SJSA1 (cell line): ENCODE data around the gene ARF6. TPM values are rescaled to one million over a fixed set of nuclear protein-coding genes. Genes with fewer than 3 reads are reported as not detected.
"Not testable (repeated sequence)": the region's sequence is repeated elsewhere in the genome, so short reads cannot be mapped to it uniquely, and the experiment has no call there.

ENCODE experiments used
- DNase-seq, 2 experiments: peaks; one replicate each; pipeline ENCODE4 v3.0.0-alpha.2; 2015 to 2020; ENCODE audit warnings: low spot score in 2 of 2, low read depth in 1 of 2
- H3K27ac ChIP-seq: fragments of 250-450 bp; sonication (Bioruptor Pico); 2 replicates; pipeline ENCODE4 v1.5.1; 2020; ENCODE audit warnings: mild to moderate bottlenecking, moderate library complexity
- H3K27me3 ChIP-seq: fragments of 250-450 bp; sonication (Bioruptor Pico); replicated peaks from 2 replicates; pipeline ENCODE4 v1.5.1; 2020; ENCODE audit warnings: mild to moderate bottlenecking, moderate library complexity
- H3K36me3 ChIP-seq: fragments of 250-450 bp; sonication (Bioruptor Pico); 2 replicates; pipeline ENCODE4 v1.5.1; 2020; ENCODE audit warnings: mild to moderate bottlenecking
- H3K4me1 ChIP-seq: fragments of 250-450 bp; sonication (Bioruptor Pico); replicated peaks from 2 replicates; pipeline ENCODE4 v1.6.1; 2021; ENCODE audit warnings: mild to moderate bottlenecking
- H3K4me3 ChIP-seq: fragments of 250-450 bp; sonication (Bioruptor Pico); 2 replicates; pipeline ENCODE4 v1.5.1; 2020; ENCODE audit warnings: mild to moderate bottlenecking
- H3K9me3 ChIP-seq: fragments of 250-450 bp; sonication (Bioruptor Pico); replicated peaks from 2 replicates; pipeline ENCODE4 v1.5.1; 2020; ENCODE audit warnings: mild to moderate bottlenecking
- total RNA-seq: library from RNA; depleted of rRNA; stranded (reverse); fragments of >200 nt; shearing (Covaris generic); gene quantifications from 2 replicates; pipeline ENCODE4 v1.2.3, GENCODE V29; 2014

The ARF6 gene
- total RNA-seq, 1 experiment from 2014 or later: 61.2 TPM

DNA sequence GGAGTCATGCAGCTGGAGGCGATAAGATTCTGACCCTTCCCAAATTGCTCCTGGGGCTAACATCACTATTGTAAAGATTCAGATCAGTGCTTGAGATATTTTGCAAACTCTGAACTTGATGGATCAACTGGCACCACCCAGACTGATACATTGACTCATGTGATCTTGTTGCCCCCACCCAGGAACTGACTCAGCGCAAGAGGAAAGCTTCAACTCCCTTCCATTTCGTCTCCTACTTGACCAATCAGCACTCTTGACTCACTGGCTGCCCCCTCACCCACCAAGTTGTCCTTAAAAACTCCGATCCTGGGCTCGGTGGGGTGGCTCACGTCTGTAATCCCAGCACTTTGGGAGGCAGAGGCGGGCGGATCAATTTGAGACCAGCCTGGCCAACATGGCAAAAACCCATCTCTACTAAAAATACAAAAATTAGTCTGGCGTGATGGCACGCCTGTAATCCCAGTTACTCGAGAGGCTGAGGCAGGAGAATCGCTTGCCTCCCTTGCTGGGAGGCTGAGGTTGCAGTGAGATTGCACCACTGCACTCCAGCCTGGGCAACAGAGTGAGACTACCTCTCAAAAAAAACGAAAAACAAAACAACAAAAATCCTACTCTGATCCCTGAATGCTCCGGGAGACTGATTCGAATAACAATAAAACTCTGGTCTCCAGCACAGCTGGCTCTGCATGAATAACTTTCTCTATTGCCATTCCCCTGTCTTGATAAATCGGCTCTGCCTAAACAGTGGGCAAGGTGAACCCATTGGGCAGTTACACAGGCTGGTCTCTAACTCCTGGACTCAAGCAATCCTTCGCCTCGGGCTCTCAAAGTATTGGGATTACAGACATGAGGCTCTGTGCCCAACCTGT is 9.8 kb upstream of the ARF6 start:
- H3K27me3 ChIP-seq: no peaks in the 10 kb centered on the region
- no peak for DNase-seq
- no peak overlapping the region for H3K27ac ChIP-seq

DNA sequence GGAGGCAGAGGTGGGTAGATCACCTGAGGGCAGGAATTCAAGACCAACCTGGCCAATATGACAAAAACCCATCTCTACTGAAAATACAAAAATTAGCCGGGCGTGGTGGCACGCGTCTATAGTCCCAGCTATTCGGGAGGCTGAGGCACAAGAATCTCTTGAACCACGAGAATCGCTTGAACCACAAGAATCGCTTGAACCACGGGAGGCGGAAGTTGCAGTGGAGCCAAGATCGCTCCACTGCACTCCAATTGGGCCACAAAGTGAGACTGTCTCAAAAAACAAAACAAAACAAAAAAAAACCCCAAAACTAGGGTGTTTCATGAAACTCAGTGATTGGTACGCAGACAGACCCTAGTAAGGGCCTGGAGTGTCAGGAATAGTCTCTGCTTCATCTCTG is 6.4 kb upstream of the ARF6 start:
- H3K27me3 ChIP-seq: no peaks in the 10 kb centered on the region
- no peak for DNase-seq
- H3K9me3 ChIP-seq: no peaks in the 10 kb centered on the region
- H3K36me3 ChIP-seq: no peaks in the 10 kb centered on the region
- peaks cover under 1% of the 10 kb centered on the region for H3K4me1 ChIP-seq
- no peak overlapping the region for H3K27ac ChIP-seq
- no peak overlapping the region for H3K4me3 ChIP-seq

More for the DNA sequence above, 9.8 kb upstream of the ARF6 start:
- no peak overlapping the region for H3K4me3 ChIP-seq
- no peaks in the 10 kb centered on the region for H3K9me3 ChIP-seq
- H3K4me1 ChIP-seq: no peaks in the 10 kb centered on the region; the same call in 1 of the 2 replicates
- H3K36me3 ChIP-seq: no peaks in the 10 kb centered on the region

DNA sequence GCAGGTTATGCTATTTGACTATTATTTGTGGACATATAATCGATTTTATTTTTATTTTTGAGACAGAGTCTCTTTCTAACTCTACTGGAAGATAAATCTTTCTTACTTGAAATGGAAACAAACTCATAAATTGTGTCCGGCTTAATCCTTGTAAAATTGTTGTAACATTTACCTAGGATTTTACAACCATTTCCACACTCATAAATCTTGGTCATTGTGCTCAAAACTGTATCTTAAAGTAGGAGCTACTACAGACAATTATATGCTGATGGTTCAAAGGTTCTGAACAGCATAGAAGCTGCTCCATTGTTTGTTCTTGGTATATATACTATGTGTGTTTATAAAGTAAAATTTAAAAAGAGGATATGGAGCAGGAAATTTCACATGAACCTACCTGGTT is 4.6 kb upstream of the ARF6 start:
- Histone ChIP-seq H3K4me3 (no peak overlapping the region), H3K36me3 (peaks cover 5% of the 10 kb centered on the region), H3K9me3 (no peaks in the 10 kb centered on the region), H3K4me1 (peaks cover 8% of the 10 kb centered on the region), H3K27ac (no peak overlapping the region), H3K27me3 (no peaks in the 10 kb centered on the region)
- DNase-seq: no peak

DNA sequence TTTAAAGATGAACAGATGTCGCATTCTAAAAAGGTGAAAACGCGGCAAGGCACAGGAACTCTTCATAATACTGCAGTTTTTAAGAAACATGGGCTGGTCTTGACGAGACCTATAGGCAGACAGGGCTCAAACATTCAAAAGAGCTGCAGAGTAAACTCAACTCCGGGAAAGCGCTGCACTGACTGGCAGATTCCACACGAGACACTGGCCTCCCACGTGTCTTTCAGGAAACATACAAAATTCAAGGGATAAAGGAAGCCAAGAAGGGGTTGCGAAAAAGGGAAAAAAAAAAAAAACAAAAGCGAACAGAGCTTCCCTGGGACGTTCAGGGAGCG is 614 bp upstream of the ARF6 start:
- Histone ChIP-seq H3K4me1 (peaks cover 13% of the 10 kb centered on the region), H3K4me3 (peak overlapping the region; percentile 95), H3K27me3 (no peaks in the 10 kb centered on the region), H3K27ac (peak overlapping the region; percentile 98), H3K36me3 (peaks cover 42% of the 10 kb centered on the region), H3K9me3 (no peaks in the 10 kb centered on the region)
- DNase-seq: no peak

DNA sequence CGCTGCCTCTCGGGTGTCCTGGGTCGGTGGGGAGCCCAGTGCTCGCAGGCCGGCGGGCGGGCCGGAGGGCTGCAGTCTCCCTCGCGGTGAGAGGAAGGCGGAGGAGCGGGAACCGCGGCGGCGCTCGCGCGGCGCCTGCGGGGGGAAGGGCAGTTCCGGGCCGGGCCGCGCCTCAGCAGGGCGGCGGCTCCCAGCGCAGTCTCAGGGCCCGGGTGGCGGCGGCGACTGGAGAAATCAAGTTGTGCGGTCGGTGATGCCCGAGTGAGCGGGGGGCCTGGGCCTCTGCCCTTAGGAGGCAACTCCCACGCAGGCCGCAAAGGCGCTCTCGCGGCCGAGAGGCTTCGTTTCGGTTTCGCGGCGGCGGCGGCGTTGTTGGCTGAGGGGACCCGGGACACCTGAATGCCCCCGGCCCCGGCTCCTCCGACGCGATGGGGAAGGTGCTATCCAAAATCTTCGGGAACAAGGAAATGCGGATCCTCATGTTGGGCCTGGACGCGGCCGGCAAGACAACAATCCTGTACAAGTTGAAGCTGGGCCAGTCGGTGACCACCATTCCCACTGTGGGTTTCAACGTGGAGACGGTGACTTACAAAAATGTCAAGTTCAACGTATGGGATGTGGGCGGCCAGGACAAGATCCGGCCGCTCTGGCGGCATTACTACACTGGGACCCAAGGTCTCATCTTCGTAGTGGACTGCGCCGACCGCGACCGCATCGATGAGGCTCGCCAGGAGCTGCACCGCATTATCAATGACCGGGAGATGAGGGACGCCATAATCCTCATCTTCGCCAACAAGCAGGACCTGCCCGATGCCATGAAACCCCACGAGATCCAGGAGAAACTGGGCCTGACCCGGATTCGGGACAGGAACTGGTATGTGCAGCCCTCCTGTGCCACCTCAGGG is 679 bp downstream of the ARF6 start:
- peak; percentile 60 to 62 for DNase-seq
- Histone ChIP-seq H3K27me3 (no peaks in the 10 kb centered on the region), H3K36me3 (peaks cover 43% of the 10 kb centered on the region), H3K4me1 (peaks cover 20% of the 10 kb centered on the region), H3K4me3 (peak overlapping the region; percentile 95), H3K9me3 (no peaks in the 10 kb centered on the region), H3K27ac (peak overlapping the region; percentile 98)

DNA sequence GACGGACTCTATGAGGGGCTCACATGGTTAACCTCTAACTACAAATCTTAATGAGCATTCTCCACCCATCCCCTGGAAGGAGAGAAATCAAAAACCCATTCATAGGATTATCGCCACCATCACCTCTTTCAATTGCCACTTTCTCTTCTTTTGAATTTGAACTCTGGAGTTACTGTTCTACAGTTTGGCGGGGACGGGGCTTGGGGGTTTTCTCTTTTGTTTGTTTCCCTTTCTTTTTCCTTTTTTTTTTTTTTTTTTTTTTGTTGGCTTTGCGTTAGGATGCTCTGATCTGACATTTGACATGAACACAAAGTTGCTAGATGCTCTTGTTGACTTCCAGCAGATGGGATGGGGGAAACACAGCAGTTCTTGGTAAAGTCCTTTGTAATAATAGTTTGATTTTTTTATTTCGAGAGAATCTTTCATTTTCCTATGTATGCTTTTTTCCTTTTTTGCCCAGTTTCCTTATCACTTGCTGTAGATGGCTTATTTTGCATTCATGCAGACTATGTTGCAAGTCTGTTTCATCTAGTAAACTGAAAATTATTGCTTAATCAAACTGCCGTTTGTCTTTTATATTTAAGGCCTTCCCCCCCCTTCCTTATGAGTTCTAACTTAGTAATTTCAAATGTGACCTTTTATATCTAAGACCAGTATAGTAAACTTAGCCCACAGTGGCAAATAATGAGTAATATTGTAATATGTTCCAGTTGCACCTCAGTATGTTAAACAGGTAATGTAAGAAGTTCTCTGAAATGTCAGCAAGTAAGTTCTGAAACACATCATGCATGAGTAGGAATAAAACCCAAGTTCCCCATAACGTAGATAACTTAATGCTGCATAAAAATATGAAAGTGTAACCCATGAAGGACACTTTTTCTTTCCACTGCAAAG is 1.6 kb downstream of the ARF6 start:
- not testable (repeated sequence) for H3K9me3 ChIP-seq, DNase-seq, H3K27me3 ChIP-seq, H3K27ac ChIP-seq
- Histone ChIP-seq H3K36me3 (peaks cover 44% of the 10 kb centered on the region), H3K4me1 (peaks cover 22% of the 10 kb centered on the region), H3K4me3 (peak overlapping the region; percentile 95)

DNA sequence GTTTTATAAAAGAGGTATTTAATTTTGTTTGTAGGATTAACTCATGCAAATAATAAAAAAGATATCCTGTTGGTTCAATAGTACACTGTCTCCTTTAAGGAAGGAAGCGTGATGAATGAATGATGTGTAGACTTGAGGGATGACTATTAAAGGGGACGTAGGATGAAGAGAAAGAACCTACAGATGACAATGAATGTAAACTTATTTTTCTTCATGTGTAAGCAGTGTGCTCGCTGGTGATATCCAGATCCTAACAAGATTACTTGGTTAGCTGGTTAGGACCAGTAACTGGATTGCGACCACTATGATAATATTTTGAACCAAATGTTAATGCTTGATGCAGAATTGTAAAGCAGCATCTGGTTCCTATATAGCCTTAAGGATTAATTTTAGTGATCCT is 2.6 kb downstream of the ARF6 start:
- Histone ChIP-seq H3K9me3 (no peaks in the 10 kb centered on the region), H3K27me3 (no peaks in the 10 kb centered on the region), H3K27ac (no peak overlapping the region), H3K36me3 (peaks cover 44% of the 10 kb centered on the region), H3K4me3 (peak overlapping the region; percentile 95), H3K4me1 (peaks cover 22% of the 10 kb centered on the region)
- peak in 1 of 2 experiments; percentile 22 for DNase-seq

DNA sequence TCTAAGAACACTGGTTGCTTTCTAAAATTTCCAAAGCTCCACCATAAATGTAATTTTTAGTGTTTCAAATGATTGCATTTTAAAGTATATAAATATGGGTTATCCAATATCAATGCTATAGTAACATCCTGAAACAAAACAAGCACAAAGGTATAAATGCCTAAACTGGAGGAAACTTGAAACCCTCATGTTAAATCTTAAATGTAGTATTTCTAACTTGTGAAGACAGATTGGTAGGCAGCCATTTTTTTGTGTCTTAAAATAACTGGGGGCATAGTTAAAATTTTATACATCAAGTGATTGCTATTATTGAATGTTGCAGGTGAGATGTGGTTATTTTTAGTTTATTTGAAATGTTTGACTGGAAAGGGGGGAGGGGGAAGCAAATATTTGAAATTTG is 3.4 kb downstream of the ARF6 start:
- not testable (repeated sequence) for DNase-seq, H3K9me3 ChIP-seq, H3K4me3 ChIP-seq, H3K27ac ChIP-seq, H3K27me3 ChIP-seq
- Histone ChIP-seq H3K36me3 (peaks cover 44% of the 10 kb centered on the region), H3K4me1 (peaks cover 22% of the 10 kb centered on the region)

DNA sequence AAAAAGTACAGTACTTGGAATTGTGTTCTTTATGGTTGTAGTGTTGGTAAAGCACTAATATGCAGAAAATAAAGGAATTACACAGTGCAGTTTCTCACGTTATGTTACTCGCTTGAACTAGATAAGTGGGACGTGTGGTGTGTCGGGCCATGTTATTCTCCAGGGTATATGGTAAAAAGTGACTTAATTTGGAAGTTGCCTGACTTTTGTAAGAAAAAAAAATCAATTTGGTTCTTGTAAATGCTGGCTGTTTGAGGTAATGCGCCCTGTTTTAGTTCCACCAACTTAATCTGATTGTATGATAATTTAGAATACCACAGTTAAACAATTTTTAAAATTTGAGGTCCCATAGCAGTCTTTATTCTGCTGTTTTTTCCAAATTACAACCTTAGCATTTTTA is 4.1 kb downstream of the ARF6 start:
- Histone ChIP-seq H3K36me3 (peaks cover 44% of the 10 kb centered on the region), H3K27me3 (no peaks in the 10 kb centered on the region), H3K4me3 (no peak overlapping the region), H3K9me3 (no peaks in the 10 kb centered on the region), H3K27ac (no peak overlapping the region), H3K4me1 (peaks cover 17% of the 10 kb centered on the region)
- no peak for DNase-seq

DNA sequence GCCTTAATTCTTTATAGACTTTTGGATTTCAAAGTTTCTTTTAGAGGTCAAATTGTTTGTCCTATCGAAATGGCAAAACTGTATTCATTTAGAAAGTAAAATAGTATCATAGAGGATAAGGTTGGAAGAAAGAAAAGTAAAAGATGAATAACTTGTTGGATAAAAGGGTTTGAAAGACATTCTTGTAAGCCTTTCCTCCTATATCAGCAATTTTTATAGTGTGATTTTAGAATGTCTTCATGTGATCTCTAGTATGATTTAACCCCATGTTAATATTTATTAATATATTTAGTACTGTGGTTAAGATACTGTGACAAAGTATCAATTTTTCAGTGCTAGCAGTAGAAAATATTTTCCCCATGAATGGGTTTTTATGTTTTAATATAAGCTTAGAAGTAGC is 4.5 kb downstream of the ARF6 start:
- Histone ChIP-seq H3K36me3 (peaks cover 44% of the 10 kb centered on the region), H3K27me3 (no peaks in the 10 kb centered on the region), H3K27ac (no peak overlapping the region), H3K4me3 (no peak overlapping the region), H3K9me3 (no peaks in the 10 kb centered on the region), H3K4me1 (peaks cover 14% of the 10 kb centered on the region)
- no peak for DNase-seq

DNA sequence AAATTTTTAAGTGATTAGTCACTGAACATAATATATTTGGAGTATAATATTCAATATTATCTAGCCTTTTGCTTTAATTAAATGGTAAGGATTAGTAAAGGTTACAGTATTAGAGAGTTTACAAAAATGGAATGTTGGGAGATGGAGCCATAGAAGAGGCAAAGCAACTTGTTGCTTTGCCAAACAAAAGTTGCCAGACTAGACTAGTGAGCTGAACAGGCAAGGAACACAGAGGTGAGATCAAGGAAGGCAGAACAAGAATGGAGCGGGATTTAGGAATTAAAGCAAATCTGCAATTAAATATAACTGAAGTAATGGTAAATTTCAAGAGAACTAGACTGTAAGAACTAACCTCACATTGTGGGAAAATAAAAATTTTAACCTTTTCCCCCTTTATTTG is 5.1 kb downstream of the ARF6 start:
- no peak for DNase-seq
- peaks cover 14% of the 10 kb centered on the region for H3K4me1 ChIP-seq
- H3K4me3 ChIP-seq: no peak overlapping the region
- no peaks in the 10 kb centered on the region for H3K9me3 ChIP-seq
- peaks cover 43% of the 10 kb centered on the region for H3K36me3 ChIP-seq
- no peak overlapping the region for H3K27ac ChIP-seq
- H3K27me3 ChIP-seq: no peaks in the 10 kb centered on the region

DNA sequence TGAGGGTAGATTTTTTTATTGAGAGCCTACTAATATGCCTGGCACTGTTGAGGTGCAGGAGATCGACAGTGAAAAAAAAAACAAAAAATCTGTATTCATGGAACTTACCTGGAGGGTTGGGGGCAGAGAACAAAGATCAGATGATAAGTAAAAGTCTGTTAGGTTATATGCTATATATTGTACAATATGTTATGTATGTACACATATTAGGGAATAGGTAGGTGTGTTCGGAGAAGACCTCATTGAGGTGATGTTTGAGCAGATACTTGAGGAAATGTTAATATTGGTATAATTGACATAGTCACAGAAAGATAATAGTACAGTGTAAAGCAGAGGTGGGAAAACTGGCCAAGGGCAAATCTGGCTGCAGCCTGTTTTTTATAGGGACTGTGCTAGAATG is 5.6 kb downstream of the ARF6 start:
- no peak for DNase-seq
- H3K4me3 ChIP-seq: no peak overlapping the region
- H3K4me1 ChIP-seq: peaks cover 14% of the 10 kb centered on the region
- H3K27ac ChIP-seq: no peak overlapping the region
- H3K9me3 ChIP-seq: no peaks in the 10 kb centered on the region
- no peaks in the 10 kb centered on the region for H3K27me3 ChIP-seq
- peaks cover 38% of the 10 kb centered on the region for H3K36me3 ChIP-seq

DNA sequence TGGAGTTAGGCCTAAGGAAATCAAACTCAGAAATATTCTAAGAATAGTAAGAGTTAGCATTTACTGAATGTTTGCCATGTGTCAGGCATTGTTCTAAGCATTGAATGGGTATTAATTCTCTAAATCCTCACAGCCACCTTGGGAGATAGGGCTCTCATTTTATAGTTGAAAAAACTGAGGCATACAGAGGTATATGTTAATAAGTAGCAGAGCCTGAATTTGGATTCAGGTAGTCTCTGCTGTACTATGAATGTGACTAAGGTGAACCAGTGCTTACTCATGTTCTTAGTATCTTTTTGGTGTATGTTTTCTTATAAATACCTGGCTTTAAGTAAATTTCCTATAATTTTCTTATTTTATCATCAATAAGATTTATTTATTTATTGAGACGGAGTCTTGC is 8.1 kb downstream of the ARF6 start:
- peaks cover 15% of the 10 kb centered on the region for H3K36me3 ChIP-seq
- H3K27me3 ChIP-seq: no peaks in the 10 kb centered on the region

More for the DNA sequence above, 8.1 kb downstream of the ARF6 start:
- no peak for DNase-seq
- H3K4me1 ChIP-seq: peaks cover 14% of the 10 kb centered on the region
- H3K4me3 ChIP-seq: no peak overlapping the region
- H3K9me3 ChIP-seq: no peaks in the 10 kb centered on the region
- H3K27ac ChIP-seq: no peak overlapping the region
